GM06990 (cell line): ENCODE data around the gene APOC3.
"Not testable (repeated sequence)": the region's sequence is repeated elsewhere in the genome, so short reads cannot be mapped to it uniquely, and the experiment has no call there.

ENCODE experiments used
- DNase-seq: peaks from one replicate; pipeline ENCODE4 v3.0.0-alpha.2; 2011; ENCODE audit not compliant: insufficient read length; ENCODE audit errors: extremely low read depth
- H3K27me3 ChIP-seq: replicated peaks from 2 replicates; pipeline ENCODE4 v1.6.0; 2011; ENCODE audit warnings: low read length; ENCODE audit not compliant: control insufficient read depth, insufficient read depth
- H3K36me3 ChIP-seq: 2 replicates; pipeline ENCODE4 v1.5.1; 2011; ENCODE audit warnings: low read length; ENCODE audit not compliant: control insufficient read depth, insufficient read depth
- H3K4me3 ChIP-seq: replicated peaks from 2 replicates; pipeline ENCODE4 v1.5.1; 2011; ENCODE audit warnings: low read depth, mild to moderate bottlenecking, control low read depth, low read length
- TF ChIP-seq, protein P1 (sequence below): IDR thresholded peaks from 2 replicates; pipeline ENCODE4 v1.5.1; 2011; ENCODE audit warnings: low read length, control low read depth, mild to moderate bottlenecking, inconsistent platforms; ENCODE audit not compliant: insufficient read depth, poor library complexity, severe bottlenecking

APOC3 gene

DNA sequence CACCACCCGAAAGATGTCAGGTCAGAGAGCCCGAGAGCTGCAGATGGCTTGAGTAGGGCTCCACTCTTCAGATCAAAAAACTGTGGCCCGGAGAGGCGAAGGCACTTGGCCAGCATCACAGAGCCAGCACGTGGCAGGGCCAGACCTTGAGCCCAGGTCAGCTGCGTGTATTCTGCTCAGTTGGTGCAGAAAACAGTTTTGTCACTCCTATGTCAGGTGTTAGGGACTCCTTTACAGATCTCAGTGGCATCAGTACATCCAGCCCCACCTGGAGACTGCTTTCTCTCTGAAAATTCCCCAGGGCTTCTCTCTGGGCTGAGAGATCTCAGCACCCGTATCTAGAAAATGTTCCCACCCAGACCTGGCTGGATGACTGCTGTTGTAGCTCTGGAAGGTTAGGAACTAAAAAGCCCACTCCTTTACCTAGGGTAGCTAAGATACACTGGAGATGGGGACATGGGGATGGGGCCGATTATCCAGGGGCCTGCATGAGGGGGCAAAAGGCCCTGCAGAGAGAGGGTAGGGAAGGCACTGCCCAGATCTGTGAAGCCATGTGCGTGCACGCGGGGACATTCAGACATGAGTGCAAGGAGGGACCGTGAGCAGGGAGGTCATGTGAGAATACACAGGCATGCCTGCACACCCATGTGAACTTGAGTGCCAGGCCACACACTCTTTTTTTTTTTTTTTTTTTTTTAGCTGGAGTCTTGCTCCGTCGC is 4.3 kb downstream of the APOC3 start:
- TF ChIP-seq, protein P1, sequence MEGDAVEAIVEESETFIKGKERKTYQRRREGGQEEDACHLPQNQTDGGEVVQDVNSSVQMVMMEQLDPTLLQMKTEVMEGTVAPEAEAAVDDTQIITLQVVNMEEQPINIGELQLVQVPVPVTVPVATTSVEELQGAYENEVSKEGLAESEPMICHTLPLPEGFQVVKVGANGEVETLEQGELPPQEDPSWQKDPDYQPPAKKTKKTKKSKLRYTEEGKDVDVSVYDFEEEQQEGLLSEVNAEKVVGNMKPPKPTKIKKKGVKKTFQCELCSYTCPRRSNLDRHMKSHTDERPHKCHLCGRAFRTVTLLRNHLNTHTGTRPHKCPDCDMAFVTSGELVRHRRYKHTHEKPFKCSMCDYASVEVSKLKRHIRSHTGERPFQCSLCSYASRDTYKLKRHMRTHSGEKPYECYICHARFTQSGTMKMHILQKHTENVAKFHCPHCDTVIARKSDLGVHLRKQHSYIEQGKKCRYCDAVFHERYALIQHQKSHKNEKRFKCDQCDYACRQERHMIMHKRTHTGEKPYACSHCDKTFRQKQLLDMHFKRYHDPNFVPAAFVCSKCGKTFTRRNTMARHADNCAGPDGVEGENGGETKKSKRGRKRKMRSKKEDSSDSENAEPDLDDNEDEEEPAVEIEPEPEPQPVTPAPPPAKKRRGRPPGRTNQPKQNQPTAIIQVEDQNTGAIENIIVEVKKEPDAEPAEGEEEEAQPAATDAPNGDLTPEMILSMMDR, result no peak
- Histone ChIP-seq H3K4me3 (no peak overlapping the region), H3K27me3 (no peaks in the 10 kb centered on the region), H3K36me3 (no peaks in the 10 kb centered on the region)
- DNase-seq, result no peak

DNA sequence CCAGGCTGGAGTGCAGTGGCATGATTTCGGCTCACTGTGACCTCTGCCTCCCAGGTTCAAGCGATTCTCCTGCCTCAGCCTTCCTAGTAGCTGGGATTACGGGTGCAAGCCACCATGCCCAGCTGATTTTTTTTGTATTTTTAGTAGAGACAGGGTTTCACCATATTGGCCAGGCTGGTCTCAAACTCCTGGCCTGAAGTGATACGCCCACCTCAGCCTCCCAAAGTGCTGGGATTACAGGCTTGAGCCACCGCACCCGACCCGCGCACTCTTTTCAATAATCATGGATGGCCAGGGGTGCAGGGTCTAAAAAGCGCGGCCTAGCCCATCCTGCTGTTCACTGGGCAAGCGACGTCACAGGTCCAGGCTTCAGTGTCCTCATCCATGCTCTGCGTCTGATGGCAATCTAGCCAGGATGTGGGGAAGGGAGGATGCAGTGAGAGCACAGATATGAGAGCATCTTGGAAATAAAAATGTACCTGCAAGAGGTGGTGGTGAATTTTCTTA is 4.9 kb downstream of the APOC3 start:
- not testable (repeated sequence) for H3K27me3 ChIP-seq, DNase-seq, H3K36me3 ChIP-seq, H3K4me3 ChIP-seq

DNA sequence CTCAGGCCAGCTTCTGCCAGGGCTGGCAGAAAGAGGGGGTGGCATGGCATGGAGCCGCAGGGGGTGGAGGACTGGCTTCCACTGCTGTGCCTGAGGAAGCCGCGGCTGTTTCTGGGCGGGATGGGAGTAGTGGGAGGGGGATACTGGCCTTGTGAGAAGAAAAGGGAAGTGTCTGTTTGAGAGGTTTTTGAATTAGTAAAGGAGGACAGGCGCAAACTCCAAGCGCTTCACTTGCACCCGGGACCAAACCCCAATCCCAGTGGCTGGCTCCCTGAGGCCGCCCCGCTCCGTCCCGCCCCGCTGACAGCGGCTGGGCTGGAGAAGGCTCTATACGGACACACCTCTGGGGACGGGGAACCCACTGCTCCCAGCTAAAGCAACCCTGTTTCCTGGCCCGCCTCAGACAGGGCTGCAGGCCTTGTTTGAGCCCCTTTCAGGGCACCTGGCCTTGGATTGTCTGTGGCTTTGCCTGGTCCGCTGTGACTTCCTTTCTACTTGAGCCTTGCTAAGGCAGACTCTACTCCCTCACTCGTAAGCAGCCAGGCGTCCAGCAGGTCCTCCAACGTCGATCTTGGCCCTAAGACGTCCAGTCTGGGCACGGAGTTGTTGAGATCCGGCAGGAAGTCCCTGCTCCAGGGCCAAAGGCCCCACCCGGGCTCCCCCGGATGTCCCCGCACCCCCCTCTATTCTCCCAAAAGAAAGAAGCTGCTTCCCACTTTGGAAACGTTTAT is 5.5 kb downstream of the APOC3 start:
- no peak for DNase-seq
- no peaks in the 10 kb centered on the region for H3K36me3 ChIP-seq
- TF ChIP-seq, protein P1, result no peak
- peak overlapping the region; percentile 44 for H3K4me3 ChIP-seq
- no peaks in the 10 kb centered on the region for H3K27me3 ChIP-seq

DNA sequence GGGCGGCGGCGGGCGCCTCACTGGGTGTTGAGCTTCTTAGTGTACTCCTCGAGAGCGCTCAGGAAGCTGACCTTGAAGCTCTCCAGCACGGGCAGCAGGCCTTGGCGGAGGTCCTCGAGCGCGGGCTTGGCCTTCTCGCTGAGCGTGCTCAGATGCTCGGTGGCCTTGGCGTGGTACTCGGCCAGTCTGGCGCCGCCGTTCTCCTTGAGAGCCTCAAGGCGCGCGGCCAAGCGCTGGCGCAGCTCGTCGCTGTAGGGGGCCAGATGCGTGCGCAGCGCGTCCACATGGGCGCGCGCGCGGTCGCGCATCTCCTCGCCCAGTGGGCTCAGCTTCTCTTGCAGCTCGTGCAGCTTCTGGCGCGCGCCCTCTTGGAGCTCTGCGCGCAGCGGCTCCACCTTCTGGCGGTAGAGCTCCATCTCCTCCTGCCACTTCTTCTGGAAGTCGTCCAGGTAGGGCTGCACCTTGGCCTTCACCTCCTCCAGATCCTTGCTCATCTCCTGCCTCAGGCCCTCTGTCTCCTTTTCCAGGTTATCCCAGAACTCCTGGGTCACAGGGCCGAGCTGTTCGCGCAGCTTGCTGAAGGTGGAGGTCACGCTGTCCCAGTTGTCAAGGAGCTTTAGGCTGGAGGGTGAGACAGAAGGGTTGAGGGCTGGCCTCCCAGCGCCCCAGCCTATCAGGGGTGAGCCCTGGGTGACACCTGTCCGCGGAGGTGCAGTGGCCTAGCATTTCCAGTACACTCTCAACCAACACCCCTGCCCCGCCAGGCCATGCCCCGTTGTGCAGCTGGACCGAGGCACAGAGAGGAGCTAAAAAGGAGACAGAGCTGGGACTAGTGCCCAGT is 6.3 kb downstream of the APOC3 start:
- DNase-seq, result peak; percentile 97
- H3K36me3 ChIP-seq, result no peaks in the 10 kb centered on the region
- H3K27me3 ChIP-seq, result no peaks in the 10 kb centered on the region
- TF ChIP-seq, protein P1, result peak; percentile 80
- H3K4me3 ChIP-seq, result peak overlapping the region; percentile 44

DNA sequence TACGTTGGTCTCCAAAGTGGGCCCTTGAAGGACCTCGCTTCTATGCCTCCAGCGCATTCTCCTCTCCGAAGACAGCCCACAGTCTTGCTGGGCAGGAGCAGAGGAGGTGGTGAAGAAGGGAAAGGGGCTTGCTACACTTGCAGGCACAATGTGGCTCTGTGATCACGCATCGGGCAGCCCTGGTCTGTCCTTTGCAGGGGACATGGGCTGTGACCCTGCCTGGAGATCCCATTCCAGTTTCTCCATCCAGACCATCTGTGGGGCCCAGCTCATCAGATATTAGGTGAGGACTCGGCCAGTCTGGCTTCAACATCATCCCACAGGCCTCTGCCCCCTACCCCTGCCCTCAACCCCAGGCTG is 6.9 kb downstream of the APOC3 start:
- Histone ChIP-seq H3K27me3 (no peaks in the 10 kb centered on the region), H3K4me3 (no peak overlapping the region), H3K36me3 (no peaks in the 10 kb centered on the region)
- no peak for DNase-seq
- TF ChIP-seq, protein P1, result no peak
